Stomach (tissue), 4 donors: ENCODE results near the gene C4orf17.

Experiments used
- EP300 ChIP-seq: sonication (generic); formaldehyde crosslinking; IDR thresholded peaks from one replicate; pipeline ENCODE4 v1.6.1; 2017; ENCODE audit warnings: antibody characterized with exemption
- TF ChIP-seq, protein P1 (sequence below), 7 experiments: fragments of 450-650 bp in 4 of 7; fragments of 200-600 bp in 3 of 7; sonication (generic) in 3 of 7; IDR thresholded peaks; one replicate each; pipeline ENCODE4 v1.5.1; 2016 to 2019; ENCODE audit warnings: antibody characterized with exemption in 7 of 7, control low read depth in 2 of 7, mild to moderate bottlenecking in 1 of 7

DNA sequence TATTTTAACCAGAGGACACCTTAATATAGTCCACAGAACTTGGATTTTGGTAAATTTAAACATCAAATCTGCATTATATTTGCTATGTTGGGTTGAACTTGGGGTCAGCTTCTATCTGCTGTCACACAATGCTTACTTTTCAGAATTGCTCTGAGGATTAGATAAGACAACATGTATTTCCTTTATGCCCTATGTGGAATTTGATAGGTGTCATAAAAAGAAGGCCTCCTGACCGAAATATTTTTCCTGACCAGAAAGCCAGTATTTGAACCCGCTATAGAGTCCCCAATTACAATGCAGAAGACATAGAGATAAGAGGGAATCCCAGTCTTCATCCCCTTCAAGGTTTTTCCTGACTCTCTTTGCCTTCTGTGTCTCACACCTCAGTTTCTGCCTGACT is 67.9 kb downstream of the C4orf17 start:
- TF ChIP-seq EP300, result no peak
- TF ChIP-seq, protein P1, sequence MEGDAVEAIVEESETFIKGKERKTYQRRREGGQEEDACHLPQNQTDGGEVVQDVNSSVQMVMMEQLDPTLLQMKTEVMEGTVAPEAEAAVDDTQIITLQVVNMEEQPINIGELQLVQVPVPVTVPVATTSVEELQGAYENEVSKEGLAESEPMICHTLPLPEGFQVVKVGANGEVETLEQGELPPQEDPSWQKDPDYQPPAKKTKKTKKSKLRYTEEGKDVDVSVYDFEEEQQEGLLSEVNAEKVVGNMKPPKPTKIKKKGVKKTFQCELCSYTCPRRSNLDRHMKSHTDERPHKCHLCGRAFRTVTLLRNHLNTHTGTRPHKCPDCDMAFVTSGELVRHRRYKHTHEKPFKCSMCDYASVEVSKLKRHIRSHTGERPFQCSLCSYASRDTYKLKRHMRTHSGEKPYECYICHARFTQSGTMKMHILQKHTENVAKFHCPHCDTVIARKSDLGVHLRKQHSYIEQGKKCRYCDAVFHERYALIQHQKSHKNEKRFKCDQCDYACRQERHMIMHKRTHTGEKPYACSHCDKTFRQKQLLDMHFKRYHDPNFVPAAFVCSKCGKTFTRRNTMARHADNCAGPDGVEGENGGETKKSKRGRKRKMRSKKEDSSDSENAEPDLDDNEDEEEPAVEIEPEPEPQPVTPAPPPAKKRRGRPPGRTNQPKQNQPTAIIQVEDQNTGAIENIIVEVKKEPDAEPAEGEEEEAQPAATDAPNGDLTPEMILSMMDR (IDR thresholded peaks at IDR 0.05), result no peak
